GM19468 (cell line): Measurements from ENCODE around the gene APPBP2.

ENCODE experiments used
- ATAC-seq: cut with Tn5 transposase; IDR thresholded peaks from one replicate; pipeline ENCODE4 v1.9.1; 2021; ENCODE audit warnings: mild to moderate bottlenecking, moderate library complexity, moderate number of reproducible peaks; ENCODE audit not compliant: unreplicated experiment; ENCODE audit errors: extremely low read depth

The APPBP2 gene

GRCh38 chr17:60403523-60403810 is 122.6 kb downstream of the APPBP2 start:
- no peak for ATAC-seq

GRCh38 chr17:60401819-60402218 is 124.2 kb downstream of the APPBP2 start:
- ATAC-seq, result no peak

GRCh38 chr17:60398227-60398959 is 127.6 kb downstream of the APPBP2 start:
- no peak for ATAC-seq

GRCh38 chr17:60396412-60396811 is 129.6 kb downstream of the APPBP2 start:
- no peak for ATAC-seq

GRCh38 chr17:60395508-60396065 is 130.5 kb downstream of the APPBP2 start:
- ATAC-seq, result no peak

- ATAC-seq, result no peak
Measured at GRCh38 chr17:60393840-60394723, 132.0 kb downstream of the APPBP2 start.
